AG04449 (cell line): ENCODE measurements around the gene STARD3NL.
"Not testable (repeated sequence)": the region's sequence is repeated elsewhere in the genome, so short reads cannot be mapped to it uniquely, and the experiment has no call there.

ENCODE experiments used
- CTCF ChIA-PET: fragments of 350-600 bp; formaldehyde crosslinking; extraction: SDS; loops from one replicate; lab custom pipeline; 2021; ENCODE audit warnings: antibody characterized with exemption; lab: Yijun Ruan, JAX
- POLR2A ChIA-PET: fragments of 400-600, 350-600 bp; formaldehyde crosslinking; extraction: SDS; loops from one replicate; lab custom pipeline; 2020; ENCODE audit warnings: antibody characterized with exemption, inconsistent platforms; lab: Yijun Ruan, JAX
- DNase-seq: peaks from one replicate; pipeline ENCODE4 v3.0.0-alpha.2; 2010; ENCODE audit warnings: low read depth, low spot score
- H3K4me3 ChIP-seq: 2 replicates; pipeline ENCODE4 v1.5.1; 2011; ENCODE audit warnings: low read depth, mild to moderate bottlenecking, control low read depth, low read length
- CTCF ChIP-seq: IDR thresholded peaks from one replicate; pipeline ENCODE4 v1.5.1; 2011; ENCODE audit warnings: mild to moderate bottlenecking, moderate library complexity, low read length, control low read depth, inconsistent platforms; ENCODE audit not compliant: insufficient read depth; ENCODE audit errors: missing control alignments

Gene STARD3NL

GRCh38 chr7:38241071-38241470 is 63.0 kb downstream of the STARD3NL start:
- TF ChIP-seq CTCF = no peak
- CTCF ChIA-PET = interaction anchor here (1.3 kb wide), 1 partner anchor 95 kb away, joined by 3 read pairs; no protein-coding TSS in a partner anchor
- POLR2A ChIA-PET = interaction anchor here (0.6 kb wide), 1 partner anchor 82 kb away, joined by 3 read pairs; no protein-coding TSS in a partner anchor
- H3K4me3 ChIP-seq = no peak overlapping the region
- DNase-seq = no peak

- DNase-seq = no peak
- POLR2A ChIA-PET = no interaction called here
- CTCF ChIA-PET = no interaction called here
- no peak for TF ChIP-seq CTCF
- H3K4me3 ChIP-seq = no peak overlapping the region
Measured at GRCh38 chr7:38242814-38243213, 64.8 kb downstream of the STARD3NL start.

- H3K4me3 ChIP-seq, POLR2A ChIA-PET, DNase-seq, CTCF ChIA-PET: not testable (repeated sequence)
Measured at GRCh38 chr7:38243345-38243744, 65.3 kb downstream of the STARD3NL start.

GRCh38 chr7:38244516-38244915 is 66.5 kb downstream of the STARD3NL start:
- DNase-seq = no peak
- no peak for TF ChIP-seq CTCF
- no peak overlapping the region for H3K4me3 ChIP-seq
- ChIA-PET CTCF (no interaction called here), POLR2A (no interaction called here)

- no peak overlapping the region for H3K4me3 ChIP-seq
- no peak for TF ChIP-seq CTCF
- ChIA-PET POLR2A (no interaction called here), CTCF (no interaction called here)
- no peak for DNase-seq
Measured at GRCh38 chr7:38245409-38245977, 67.4 kb downstream of the STARD3NL start.

GRCh38 chr7:38248069-38248567 is 70.1 kb downstream of the STARD3NL start:
- no peak for TF ChIP-seq CTCF
- H3K4me3 ChIP-seq = no peak overlapping the region
- no peak for DNase-seq
- CTCF ChIA-PET = interaction anchor here (1.0 kb wide), 1 partner anchor 32 kb away, joined by 3 read pairs; no protein-coding TSS in a partner anchor
- POLR2A ChIA-PET = no interaction called here

GRCh38 chr7:38249849-38250248 is 71.8 kb downstream of the STARD3NL start:
- CTCF ChIA-PET, DNase-seq, H3K4me3 ChIP-seq, POLR2A ChIA-PET: not testable (repeated sequence)
